Hepatocyte (in vitro differentiated cells): Measurements from ENCODE around the gene APRT.

Experiments
- CTCF ChIP-seq: fragments of 200-600 bp; sonication (generic); IDR thresholded peaks from 2 replicates; pipeline ENCODE4 v1.5.1; 2016; ENCODE audit warnings: antibody characterized with exemption, mild to moderate bottlenecking; ENCODE audit not compliant: poor library complexity
- EZH2phosphoT487 ChIP-seq: fragments of 200-600 bp; sonication (generic); IDR thresholded peaks from one replicate; pipeline ENCODE4 v1.6.1; 2018; ENCODE audit warnings: antibody characterized with exemption, mild to moderate bottlenecking, low read depth, moderate library complexity; ENCODE audit not compliant: unreplicated experiment, severe bottlenecking

GRCh38 chr16:88768071-88768783, 43.5 kb downstream of the APRT start:
- TF ChIP-seq CTCF, result no peak
- no peak for TF ChIP-seq EZH2phosphoT487
